Activated CD4-positive, alpha-beta T cell treated with anti-CD3 and anti-CD28 coated beads, Interleukin-2, amount 50 U/mL, for 24 hours (primary cell): ENCODE measurements around the gene PAGE2B.
"Not testable (repeated sequence)": the region's sequence is repeated elsewhere in the genome, so short reads cannot be mapped to it uniquely, and the experiment has no call there.

Source experiments
- DNase-seq, 2 donors: peaks; one replicate each; pipeline ENCODE4 v3.0.0-alpha.2; 2020; ENCODE audit warnings: low read depth in 1 of 2, low spot score in 1 of 2

The PAGE2B gene

GRCh38 chrX:55107911-55108310 is 33.1 kb downstream of the PAGE2B start:
- DNase-seq = no peak

- DNase-seq = no peak
These were observed 34.5 kb downstream of the PAGE2B start for GRCh38 chrX:55109306-55109705.

DNA sequence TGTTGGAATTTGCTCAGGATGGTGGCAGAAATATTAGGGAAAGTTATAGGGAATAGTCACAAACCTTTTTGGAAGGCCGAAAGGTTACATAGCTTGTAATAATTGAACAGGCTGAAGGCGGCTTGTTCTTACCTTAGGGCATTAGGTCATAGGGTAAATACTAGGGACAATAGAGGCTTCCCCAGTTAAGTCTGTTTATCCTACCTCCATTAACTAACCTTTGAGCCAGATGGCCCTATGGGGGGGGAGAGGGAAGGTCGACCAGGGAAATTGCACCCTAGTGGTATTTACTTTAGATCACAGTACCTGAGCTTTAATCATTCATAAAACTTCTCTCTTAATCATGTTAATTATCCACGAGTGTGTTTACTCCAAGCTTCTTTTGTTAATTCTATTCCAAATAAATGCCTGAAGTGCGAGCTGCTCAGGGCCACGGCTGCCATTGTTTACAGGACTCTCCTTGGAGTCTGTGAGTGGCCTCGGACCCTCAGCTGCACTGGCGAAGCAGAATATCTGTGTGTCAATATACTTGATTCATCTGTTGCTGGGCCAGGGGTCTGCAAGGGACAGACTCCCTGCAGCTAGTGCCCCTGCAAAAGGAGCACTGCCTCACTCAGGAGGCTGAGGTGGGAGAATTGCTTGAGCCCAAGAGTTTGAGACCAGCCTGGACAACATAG is 36.9 kb downstream of the PAGE2B start:
- no peak for DNase-seq

DNA sequence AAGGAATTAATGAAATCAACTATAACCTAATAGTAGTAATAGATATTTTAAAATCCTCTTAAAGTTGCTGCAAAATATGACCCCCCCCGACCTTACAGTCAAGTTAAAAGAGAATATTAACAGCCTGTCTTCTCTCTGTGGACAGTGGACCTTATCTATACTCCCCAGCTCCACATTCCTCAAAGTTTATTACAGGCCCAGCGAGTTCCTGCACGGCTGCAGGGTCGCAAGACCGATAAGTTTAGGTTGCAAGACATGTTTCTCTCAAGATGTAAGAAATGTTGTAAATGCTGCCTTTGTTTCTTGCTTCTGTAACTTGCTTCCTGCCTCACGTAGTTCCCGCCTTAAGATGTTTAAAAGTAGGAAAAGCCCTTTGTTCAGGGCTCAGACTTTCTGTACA is 41.8 kb downstream of the PAGE2B start:
- DNase-seq = not testable (repeated sequence)

DNA sequence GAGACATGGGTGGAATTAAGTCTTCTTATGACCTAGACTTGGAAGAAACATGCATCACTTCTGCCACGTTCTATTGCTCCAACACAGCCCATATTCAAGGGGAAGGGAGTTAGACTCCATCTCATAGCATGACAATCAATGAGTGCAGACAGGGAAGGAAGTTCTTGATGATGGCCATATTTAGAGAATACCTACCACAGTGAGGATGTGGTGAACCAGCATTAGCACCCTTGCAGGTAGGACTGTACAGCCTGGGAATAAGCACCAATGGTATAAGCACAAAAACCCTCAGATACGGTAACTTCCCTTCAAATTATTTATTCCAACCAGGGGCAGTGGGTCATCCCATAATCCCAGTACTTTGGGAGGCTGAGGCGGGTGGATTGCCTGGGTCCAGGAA is 43.7 kb downstream of the PAGE2B start:
- DNase-seq = no peak

DNA sequence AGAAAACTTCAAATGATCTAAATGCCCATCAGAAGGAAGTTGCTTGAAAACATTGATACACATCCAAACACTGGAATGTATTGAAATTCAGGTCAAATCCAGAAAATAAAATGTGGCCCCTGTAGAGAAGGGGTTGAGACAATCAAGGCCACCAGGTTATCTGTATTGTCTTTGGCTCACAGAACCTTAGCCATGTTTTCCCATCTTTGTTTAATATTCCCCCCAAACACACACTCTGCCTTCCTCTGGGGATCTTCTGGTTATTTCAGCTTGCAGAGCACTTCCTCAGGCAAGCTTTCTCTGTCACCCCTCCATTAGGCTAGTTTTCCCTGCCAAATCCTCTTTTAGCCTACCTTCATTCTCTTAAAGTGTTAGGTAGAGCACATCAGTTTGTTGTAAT is 44.4 kb downstream of the PAGE2B start:
- DNase-seq = no peak

DNA sequence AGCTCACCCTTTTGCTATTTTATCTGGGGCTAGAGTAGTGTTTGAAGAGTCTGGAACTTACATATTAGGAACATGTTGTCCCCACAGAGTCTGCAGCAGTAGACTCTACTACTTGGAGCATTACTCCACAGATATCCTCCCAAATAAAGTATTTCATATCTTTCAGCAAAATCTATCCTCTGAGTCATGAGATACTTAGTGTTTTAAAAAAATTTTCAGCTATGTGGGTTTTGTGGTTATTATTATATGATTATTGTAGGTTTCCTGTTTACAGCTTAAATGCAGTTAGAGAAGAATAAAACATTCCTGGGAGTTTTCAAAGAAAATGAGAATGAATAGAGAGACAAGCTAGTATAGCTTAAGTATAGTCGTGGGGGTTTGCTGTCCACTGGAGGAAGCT is 44.9 kb downstream of the PAGE2B start:
- DNase-seq = no peak

GRCh38 chrX:55120761-55121358 is 46.0 kb downstream of the PAGE2B start:
- DNase-seq = no peak

- DNase-seq = no peak
These were observed 49.1 kb downstream of the PAGE2B start for GRCh38 chrX:55123900-55124299.

DNA sequence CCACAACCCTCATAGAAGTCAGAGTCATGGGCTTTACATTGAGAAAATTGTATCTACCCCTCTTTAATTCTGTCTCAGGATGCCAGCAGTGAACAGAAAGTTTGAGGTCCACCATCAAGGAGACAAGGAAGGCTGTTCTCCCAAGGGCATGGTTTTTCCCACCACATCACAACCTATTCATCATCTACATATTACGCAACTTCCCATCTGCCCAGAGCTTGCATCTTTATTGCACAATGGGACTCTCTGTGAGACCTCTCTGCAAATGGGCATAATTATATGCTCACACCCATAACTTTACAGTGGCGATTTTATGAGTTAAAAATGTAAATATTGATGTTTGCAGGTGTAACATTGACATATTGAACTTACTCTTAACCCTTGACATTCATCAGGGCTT is 52.9 kb downstream of the PAGE2B start:
- no peak for DNase-seq
